ENCODE data around the gene TMEM39B. TPM values are rescaled to one million over a fixed set of nuclear protein-coding genes. Genes with fewer than 3 reads are reported as not detected.

The TMEM39B gene
- total and polyA plus RNA-seq, 2 donors (not counting 3 experiments of a cell fraction or from before 2014, with no cell fraction given), result 47.3 to 64.3 TPM

- Histone ChIP-seq H4K20me1 (replicated peaks; ENCODE audit: control insufficient read depth, extremely low read depth, insufficient read depth, low read length) (peaks cover 4% of the 10 kb centered on the region), H3K27me3 (ENCODE audit: control insufficient read depth in 2 of 2, insufficient read depth in 2 of 2, low read length in 2 of 2) (no peaks in the 10 kb centered on the region), H3K79me2 (ENCODE audit: control insufficient read depth, insufficient read depth, low read length) (peaks cover 46% of the 10 kb centered on the region), H3K9me1 (replicated peaks; ENCODE audit: control insufficient read depth, extremely low read depth, insufficient read depth, low read length) (no peaks in the 10 kb centered on the region), H3K4me3 (replicated peaks in 1 of 3; ENCODE audit: insufficient read depth in 1 of 3, low read depth in 1 of 3, low read length in 3 of 3) (no peak overlapping the region), H3K36me3 (ENCODE audit: control insufficient read depth in 2 of 2, extremely low read depth in 1 of 2, insufficient read depth in 2 of 2, low read length in 2 of 2) (peaks cover 40 to 57% of the 10 kb centered on the region in 2 experiments), H3K4me1 (ENCODE audit: control insufficient read depth, extremely low read depth, insufficient read depth, low read length) (no peaks in the 10 kb centered on the region), H3K4me2 (ENCODE audit: insufficient read depth, low read length) (no peak overlapping the region), H3K9ac (replicated peaks; ENCODE audit: extremely low read depth, insufficient read depth, low read length) (no peak overlapping the region), H3K9me3 (replicated peaks; ENCODE audit: control insufficient read depth, insufficient read depth, low read length) (no peaks in the 10 kb centered on the region), H3K27ac (ENCODE audit: insufficient read depth, low read depth, low read length) (no peak overlapping the region), H2AFZ (ENCODE audit: low read depth, low read length) (no peak overlapping the region)
- CTCF ChIA-PET, result interaction anchor here (1.6 to 2.0 kb wide), 2 partner anchors 13 to 16 kb away, joined by 5 to 6 read pairs; no protein-coding TSS in a partner anchor
- intact Hi-C loops (cut with micrococcal nuclease), result no loop called here
- DNase-seq (ENCODE audit: low read depth, low spot score), result no peak
- no peak for TF ChIP-seq POLR2AphosphoS5 (IDR thresholded peaks at IDR 0.05; ENCODE audit: insufficient read depth, low read depth, low read length)
- TF ChIP-seq CTCF (IDR thresholded peaks at IDR 0.05; ENCODE audit: extremely low read depth in 1 of 2, insufficient read depth in 1 of 2, low read depth in 1 of 2, low read length in 2 of 2), result no peak
- TF ChIP-seq POLR2A (IDR thresholded peaks at IDR 0.05; ENCODE audit: low read depth, low read length), result no peak
- TF ChIP-seq GATA2 (IDR thresholded peaks at IDR 0.05; ENCODE audit: insufficient read depth, insufficient read length, low read depth, low read length), result no peak
- TF ChIP-seq MYC (IDR thresholded peaks at IDR 0.05; ENCODE audit: low read depth, low read length), result no peak
- no peak for TF ChIP-seq EZH2 (IDR thresholded peaks at IDR 0.05; ENCODE audit: borderline replicate concordance, low read depth, low read length, severe bottlenecking)
- no peak for TF ChIP-seq JUN (IDR thresholded peaks at IDR 0.05; ENCODE audit: borderline replicate concordance, insufficient read depth, insufficient read length, low read depth)
- no peak for TF ChIP-seq MAX (IDR thresholded peaks at IDR 0.05; ENCODE audit: insufficient read depth, insufficient read length)
- TF ChIP-seq FOS (IDR thresholded peaks at IDR 0.05; ENCODE audit: borderline replicate concordance, insufficient read depth, low read length), result no peak
- FAIRE-seq, result no peak
- POLR2A ChIA-PET, result no interaction called here
- dilution Hi-C loops (cut with MboI; ENCODE audit: extremely low pct_ligation_motif_present, low sequenced_read_pairs), result no loop called here
- no TSS peak for BruUV-seq (replicated peaks)
These were observed 32.0 kb upstream of the TMEM39B start for GRCh38 chr1:32040711-32041110.
